IPS-NIHi11 (cell line): ENCODE measurements around the gene BCL7A.

Source experiments
- DNase-seq: peaks from one replicate; pipeline ENCODE4 v3.0.0; 2012; ENCODE audit warnings: mixed read lengths, low spot score

The BCL7A gene

GRCh38 chr12:122001466-122002209, 20.0 kb upstream of the BCL7A start:
- DNase-seq: peak; percentile 50

- no peak for DNase-seq
Measured at GRCh38 chr12:122003651-122004611, 17.8 kb upstream of the BCL7A start.

- no peak for DNase-seq
Measured at GRCh38 chr12:122004633-122005071, 17.0 kb upstream of the BCL7A start.

GRCh38 chr12:122005252-122005776, 16.4 kb upstream of the BCL7A start:
- no peak for DNase-seq

DNA sequence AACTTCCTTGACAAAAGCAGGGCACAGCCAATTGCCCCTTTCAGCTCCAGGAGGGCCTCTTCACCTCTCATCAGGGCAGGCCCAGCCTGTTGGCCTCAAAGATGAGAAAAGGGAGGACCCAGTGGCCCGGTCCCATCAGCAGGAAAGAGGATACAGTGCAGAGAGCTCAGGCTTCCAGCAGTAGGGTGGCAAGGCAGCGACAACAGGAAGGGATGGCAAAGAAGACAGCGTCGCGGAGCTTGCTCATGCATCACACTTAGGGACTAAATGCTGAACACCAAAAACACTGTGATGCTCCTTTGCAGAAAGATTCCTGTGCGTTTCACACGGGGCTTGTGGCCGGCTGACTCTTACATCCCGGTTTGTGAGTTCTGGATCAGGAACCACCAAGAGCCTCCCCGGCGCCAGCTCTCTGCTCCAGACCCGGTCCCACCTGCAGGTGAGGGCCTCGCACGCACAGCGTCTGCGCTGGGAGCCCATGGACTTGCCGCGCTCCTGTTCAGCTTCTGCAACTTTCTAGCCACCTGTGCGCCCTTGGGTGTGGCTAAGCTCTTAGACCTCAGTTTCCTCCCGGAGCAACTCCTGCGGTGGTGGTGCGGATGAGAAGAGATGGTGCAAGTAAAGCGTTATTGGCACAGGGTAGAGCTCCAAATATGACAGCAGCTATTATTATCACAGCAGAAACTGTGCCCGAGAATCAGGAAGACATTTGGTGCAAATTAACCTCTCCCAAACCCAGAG, 15.3 kb upstream of the BCL7A start:
- no peak for DNase-seq

GRCh38 chr12:122009741-122010140, 11.9 kb upstream of the BCL7A start:
- DNase-seq: no peak

DNA sequence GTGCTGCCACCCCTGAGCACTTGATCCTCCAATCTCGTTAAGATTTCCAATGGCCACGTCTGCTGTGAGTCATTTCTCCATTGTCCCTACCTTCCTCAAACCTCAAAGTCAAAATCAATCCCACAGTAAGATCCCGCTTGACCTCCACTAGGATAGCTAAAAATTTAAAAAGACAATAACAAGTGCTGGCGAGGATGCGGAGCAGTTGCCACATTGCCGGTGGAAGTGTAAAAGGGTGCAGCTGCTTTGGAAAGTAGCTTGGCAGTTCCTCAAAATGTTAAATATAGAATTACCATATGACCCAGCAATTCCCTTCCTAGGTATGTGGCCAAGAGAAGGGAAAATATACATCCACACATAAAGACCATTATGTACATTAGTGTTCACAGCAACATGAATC, 9.5 kb upstream of the BCL7A start:
- DNase-seq: no peak

GRCh38 chr12:122013136-122013535, 8.5 kb upstream of the BCL7A start:
- no peak for DNase-seq

- DNase-seq: no peak
Measured at GRCh38 chr12:122013791-122014590, 7.7 kb upstream of the BCL7A start.

- no peak for DNase-seq
Measured at GRCh38 chr12:122014781-122015180, 6.9 kb upstream of the BCL7A start.

- no peak for DNase-seq
Measured at GRCh38 chr12:122018457-122018856, 3.2 kb upstream of the BCL7A start.

DNA sequence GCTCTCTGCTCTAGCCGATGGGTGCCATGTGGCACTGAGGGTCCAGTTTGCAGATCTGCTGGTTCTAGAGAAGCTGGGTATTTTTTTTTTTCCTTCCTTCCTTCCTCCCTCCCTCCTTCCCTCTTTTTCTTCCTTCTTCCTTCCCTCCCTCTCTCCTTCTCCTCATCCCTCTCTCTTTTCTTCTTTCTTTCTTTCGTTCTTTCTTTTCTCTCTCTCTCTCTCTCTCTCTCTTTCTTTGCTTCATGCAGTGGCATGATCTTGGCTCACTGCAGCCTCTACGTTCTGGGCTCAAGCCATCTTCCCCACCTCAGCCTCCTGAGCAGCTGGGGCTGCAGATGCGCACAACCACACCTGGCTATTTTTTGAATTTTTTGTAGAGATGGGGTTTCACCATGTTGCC, 2.7 kb upstream of the BCL7A start:
- no peak for DNase-seq

DNA sequence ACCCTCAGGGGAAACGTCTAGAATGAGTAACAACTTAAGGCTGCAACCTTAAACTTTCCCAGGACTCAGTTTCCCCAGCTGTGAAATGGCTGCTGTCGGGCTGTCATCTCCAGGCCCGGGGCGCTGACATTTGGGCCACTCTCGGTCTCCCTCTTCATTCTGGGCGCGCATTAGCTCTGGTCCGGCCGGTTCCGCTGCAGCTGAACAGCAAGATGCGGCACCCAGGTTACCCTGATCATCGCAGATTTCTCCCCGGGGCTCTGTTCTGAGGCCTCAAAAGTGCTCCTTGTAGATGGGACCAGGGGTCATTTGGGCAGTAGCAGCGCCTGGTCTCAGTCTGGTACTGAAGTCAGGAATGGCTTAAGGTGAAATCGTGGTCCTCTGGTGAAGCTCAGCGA, 890 bp upstream of the BCL7A start:
- no peak for DNase-seq

DNA sequence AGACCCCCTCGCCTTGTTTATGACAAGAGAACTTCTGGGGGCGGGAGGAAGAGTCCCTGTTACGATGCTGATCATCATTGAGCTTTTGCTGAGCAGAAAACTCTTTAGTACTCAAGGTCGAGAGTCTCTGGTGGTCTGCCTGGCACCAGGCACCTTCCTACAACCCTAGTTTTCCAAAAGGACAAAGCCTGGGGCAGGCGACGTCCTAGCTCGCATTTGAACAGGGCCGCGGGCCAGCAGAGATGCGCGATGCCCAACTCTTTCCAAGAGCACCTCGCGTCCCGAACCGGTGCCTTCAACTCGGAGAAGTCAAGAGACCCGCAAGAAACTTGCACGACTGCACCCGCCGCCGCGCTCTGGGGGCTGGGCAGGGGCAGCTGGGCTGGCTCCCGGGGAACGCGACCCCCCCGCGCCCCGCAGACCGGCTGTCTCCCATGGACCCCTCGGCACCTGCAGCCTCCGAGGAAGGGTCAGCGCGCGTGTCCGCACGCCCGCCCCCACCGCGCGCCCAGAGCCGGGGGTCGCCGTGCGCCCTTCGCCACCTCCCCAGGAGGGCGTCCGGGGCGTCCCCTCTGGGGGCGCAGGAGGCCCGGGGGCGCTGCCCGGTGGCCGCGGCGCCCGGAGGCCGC, 377 bp upstream of the BCL7A start:
- no peak for DNase-seq

GRCh38 chr12:122022393-122023338, 982 bp downstream of the BCL7A start:
- DNase-seq: peak; percentile 74

DNA sequence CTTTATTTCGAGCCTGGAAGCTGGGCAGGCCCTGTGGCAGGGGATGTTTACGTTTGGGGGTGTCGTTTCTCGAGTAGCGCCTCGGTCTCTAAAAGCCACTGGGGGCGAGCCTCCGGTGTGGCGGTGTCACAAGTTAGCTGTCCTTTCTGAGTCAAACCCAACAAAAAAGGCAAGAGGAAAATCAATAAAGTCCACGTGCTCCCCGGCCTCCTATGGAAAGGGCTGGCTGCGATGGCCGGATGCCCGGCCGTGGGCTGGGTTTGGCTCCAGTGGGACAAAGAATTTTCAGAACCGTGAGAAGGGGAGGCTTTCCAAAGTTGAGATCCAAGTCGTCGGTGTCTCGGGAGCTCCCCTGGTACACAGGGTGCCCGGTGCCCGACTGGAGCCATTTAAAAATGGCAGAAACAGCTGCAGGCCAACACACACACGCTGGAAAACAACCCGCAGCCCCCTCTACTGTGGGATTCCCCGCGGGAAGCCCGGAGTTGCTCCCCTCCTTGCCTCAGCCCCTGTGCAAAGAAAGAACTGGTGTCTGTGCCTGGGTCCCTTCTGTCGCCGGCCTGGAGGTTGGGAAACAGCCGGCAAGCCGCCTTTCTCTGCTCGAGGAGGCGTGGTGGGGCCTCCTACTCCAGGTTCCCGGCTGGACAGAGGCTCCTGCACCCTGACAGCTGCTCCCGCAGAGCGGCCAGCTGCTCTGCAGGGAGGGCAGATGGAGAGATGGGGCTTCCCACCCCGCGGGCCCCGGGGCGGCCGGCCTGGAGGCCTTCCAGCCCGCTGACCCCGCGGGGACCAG, 1.9 kb downstream of the BCL7A start:
- DNase-seq: peak; percentile 64

DNA sequence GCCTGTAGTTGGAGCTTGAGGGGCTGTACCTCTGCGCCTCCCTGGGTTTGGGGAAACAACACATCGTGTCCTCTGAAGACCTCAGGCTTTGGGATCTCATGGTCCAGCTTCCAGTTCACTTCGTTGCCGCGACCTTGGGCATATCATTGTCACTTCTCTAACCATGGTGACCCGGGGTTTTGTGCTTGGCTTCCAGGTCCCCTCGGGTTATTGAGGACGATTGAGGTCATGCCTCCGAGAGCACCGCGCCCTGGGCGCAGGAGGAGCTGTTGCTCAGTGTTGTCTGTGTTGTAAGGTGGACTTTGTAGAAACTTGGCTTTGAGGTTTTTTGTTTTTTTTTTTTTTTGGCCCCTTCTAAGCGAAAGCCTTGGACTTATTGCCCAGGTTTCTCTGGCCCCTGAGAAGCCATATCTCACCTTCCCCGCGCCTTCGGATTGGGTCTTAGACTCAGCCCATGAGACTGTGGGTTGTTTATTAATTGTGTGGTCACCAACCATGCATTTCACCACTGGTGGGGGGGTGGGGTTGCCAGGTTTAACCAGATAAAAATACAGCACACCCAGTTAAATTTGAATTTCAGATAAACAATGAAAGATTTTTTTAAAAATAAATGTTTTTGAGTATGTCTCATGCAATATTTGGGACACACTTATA, 2.6 kb downstream of the BCL7A start:
- DNase-seq: no peak

DNA sequence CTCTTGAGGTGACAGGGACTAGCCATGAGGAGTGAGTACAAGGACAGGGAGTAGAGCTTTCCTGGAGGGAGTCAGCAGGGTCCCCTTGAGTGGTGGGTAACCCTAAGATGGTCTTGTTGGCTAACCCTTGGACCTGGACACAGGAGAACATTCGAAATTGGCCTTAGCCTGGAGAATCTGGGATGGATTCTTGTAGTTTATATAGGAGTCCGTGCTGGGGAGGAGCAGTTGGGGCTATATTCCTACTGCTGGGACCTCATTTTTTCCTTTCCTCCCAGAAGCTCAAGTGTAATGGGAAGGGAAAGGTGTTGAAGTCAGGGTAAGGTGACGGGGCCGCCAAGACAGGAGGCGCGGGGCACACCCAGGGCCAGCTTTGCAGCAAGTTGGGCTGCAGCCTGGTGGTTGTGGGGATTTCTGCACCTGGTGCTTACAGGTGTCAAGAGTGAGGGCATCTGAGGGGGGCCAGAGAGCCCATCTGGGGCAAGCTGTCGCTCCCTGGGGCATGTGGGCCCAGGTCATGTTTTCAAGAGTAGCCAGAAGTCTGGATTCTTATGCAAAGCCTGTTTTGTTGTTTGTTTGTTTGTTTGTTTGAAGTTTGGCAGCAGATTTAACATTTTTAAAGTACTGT, 5.1 kb downstream of the BCL7A start:
- no peak for DNase-seq
